ENCODE data around the gene CCDC60. TPM values are rescaled to one million over a fixed set of nuclear protein-coding genes. Genes with fewer than 3 reads are reported as not detected.

The CCDC60 gene
- total and polyA plus RNA-seq, 10 of the 15 experiments (the other 5 are each of a cell fraction or from before 2014, with no cell fraction given) = 0.19 TPM; not detected in 9

- Histone ChIP-seq H3K27ac (ENCODE audit: control insufficient read depth, insufficient read depth) (no peak overlapping the region), H3K9ac (ENCODE audit: control insufficient read depth, insufficient read depth, low read length) (no peak overlapping the region), H3K4me1 (ENCODE audit: control insufficient read depth, insufficient read depth, low read length) (no peaks in the 10 kb centered on the region), H3K4me3 (no peak overlapping the region), H2AFZ (ENCODE audit: control insufficient read depth, low read depth, low read length) (no peak overlapping the region), H4K20me1 (ENCODE audit: control insufficient read depth, insufficient read depth) (no peaks in the 10 kb centered on the region), H3K36me3 (ENCODE audit: control insufficient read depth in 2 of 2, insufficient read depth in 2 of 2, low read length in 1 of 2) (no peaks in the 10 kb centered on the region), H3K79me2 (ENCODE audit: control insufficient read depth, insufficient read depth, low read length) (no peaks in the 10 kb centered on the region), H3K4me2 (ENCODE audit: control insufficient read depth, insufficient read depth) (no peak overlapping the region), H3K27me3 (replicated peaks in 1 of 2; ENCODE audit: control insufficient read depth in 2 of 2, insufficient read depth in 2 of 2, low read length in 1 of 2) (no peaks in the 10 kb centered on the region; a peak in 1 of 4 replicates), H3K9me3 (replicated peaks; ENCODE audit: control insufficient read depth, insufficient read depth, low read length) (no peaks in the 10 kb centered on the region)
- no peak for FAIRE-seq
- intact Hi-C loops (cut with micrococcal nuclease; ENCODE audit: unreplicated experiment) = no loop called here
- BruUV-seq (replicated peaks) = no TSS peak
- ChIA-PET CTCF (no interaction called here), SMC1A (ENCODE audit: uncharacterized antibody, unreplicated experiment) (no interaction called here), RAD21 (ENCODE audit: unreplicated experiment) (no interaction called here), POLR2A (no interaction called here)
- TF ChIP-seq ASH2L (IDR thresholded peaks at IDR 0.05; ENCODE audit: borderline replicate concordance, low read depth) (no peak), IKZF2 (IDR thresholded peaks at IDR 0.05) (no peak), MYC (IDR thresholded peaks at IDR 0.05; ENCODE audit: insufficient read depth, insufficient read length, insufficient replicate concordance, low read length, severe bottlenecking) (no peak), IRF5 (IDR thresholded peaks at IDR 0.05; ENCODE audit: borderline replicate concordance) (no peak), HSF1 (IDR thresholded peaks at IDR 0.05; ENCODE audit: low read depth, low read length) (no peak), ZBED1 (IDR thresholded peaks at IDR 0.05; ENCODE audit: borderline replicate concordance) (no peak)
- 27% methylated on average over 5 of the region's 5 CpGs for WGBS (ENCODE audit: insufficient coverage, insufficient replicate concordance, low lambda C conversion rate, missing lambda C conversion rate)
- no peak for DNase-seq (ENCODE audit: low read depth, low spot score)
- in situ Hi-C loops (cut with MboI) = no loop called here
- ATAC-seq = no peak
Measured at GRCh38 chr12:119384340-119384739, 49.8 kb downstream of the CCDC60 start.

All from GM12878 (cell line).